HepG2 (cell line): Measurements from ENCODE around the gene STAT4. TPM values are rescaled to one million over a fixed set of nuclear protein-coding genes. Genes with fewer than 3 reads are reported as not detected.

Source experiments
- CBX5 ChIP-seq: sonication (generic); formaldehyde crosslinking; IDR thresholded peaks from 2 replicates; pipeline ENCODE4 v1.4.0; 2020; ENCODE audit warnings: missing genetic modification reagents, borderline replicate concordance
- GTF2F1 ChIP-seq: fragments of 150-350 bp; IDR thresholded peaks from 2 replicates; pipeline ENCODE4 v1.6.1; 2014; ENCODE audit warnings: low read length
- KLF12 ChIP-seq: sonication (generic); formaldehyde crosslinking; IDR thresholded peaks from 2 replicates; pipeline ENCODE4 v1.4.0; 2020; ENCODE audit warnings: missing genetic modification reagents, borderline replicate concordance
- KLF13 ChIP-seq: sonication (generic); formaldehyde crosslinking; IDR thresholded peaks from 2 replicates; pipeline ENCODE4 v1.4.0; 2020; ENCODE audit warnings: mild to moderate bottlenecking, missing genetic modification reagents
- NCOA2 ChIP-seq: sonication (generic); formaldehyde crosslinking; IDR thresholded peaks from 2 replicates; pipeline ENCODE4 v1.8.0; 2022; ENCODE audit warnings: inconsistent platforms
- NFE2 ChIP-seq: sonication (generic); formaldehyde crosslinking; IDR thresholded peaks from 2 replicates; pipeline ENCODE4 v1.4.0; 2020; ENCODE audit warnings: missing genetic modification reagents
- REPIN1 ChIP-seq: sonication (generic); formaldehyde crosslinking; IDR thresholded peaks from 2 replicates; pipeline ENCODE4 v1.8.0; 2022; ENCODE audit warnings: missing genetic modification reagents, low read depth, mild to moderate bottlenecking, borderline replicate concordance
- SUZ12 ChIP-seq: fragments of 150-350 bp; IDR thresholded peaks from 2 replicates; pipeline ENCODE4 v1.6.1; 2014; ENCODE audit warnings: low read depth, low read length
- ZBTB20 ChIP-seq: sonication (generic); formaldehyde crosslinking; IDR thresholded peaks from 2 replicates; pipeline ENCODE4 v1.8.1; 2023; ENCODE audit warnings: missing genetic modification reagents, low read depth, mild to moderate bottlenecking, borderline replicate concordance
- ZNF224 ChIP-seq: sonication (generic); formaldehyde crosslinking; IDR thresholded peaks from 2 replicates; pipeline ENCODE4 v1.5.0; 2020; ENCODE audit warnings: mild to moderate bottlenecking, missing genetic modification reagents
- polyA plus RNA-seq, 8 experiments: library from polyadenylated mRNA; depleted of rRNA in 3 of 8; stranded (reverse) in 7 of 8; unstranded in 1 of 8; fragments of >200 nt; fragmentation: Illumina TruSeq in 4 of 8; extraction: Trizol in 4 of 8; gene quantifications; 2 replicates each; pipeline versions ENCODE4 v1.2.1 to v1.2.3, GENCODE V29; 2011 to 2016; ENCODE audit warnings: low read depth in 4 of 8, missing spikeins in 1 of 8, mixed read lengths in 1 of 8; ENCODE audit not compliant: insufficient read depth in 1 of 8
- total RNA-seq, 5 experiments: library from RNA; depleted of rRNA; stranded (reverse); fragments of >200 nt; fragmentation: Illumina TruSeq; extraction: Trizol; gene quantifications; 2 replicates each; pipeline ENCODE4 v1.2.3, GENCODE V29; 2016; ENCODE audit warnings: low read depth in 1 of 5
- TF ChIP-seq, protein P1 (sequence below): sonication (generic); formaldehyde crosslinking; IDR thresholded peaks from 2 replicates; pipeline ENCODE4 v1.4.0; 2020; ENCODE audit warnings: mild to moderate bottlenecking, missing genetic modification reagents
- TF ChIP-seq, protein P2 (sequence below): sonication (generic); formaldehyde crosslinking; IDR thresholded peaks from 2 replicates; pipeline ENCODE4 v1.9.0; 2021; ENCODE audit warnings: missing genetic modification reagents, borderline replicate concordance
- TF ChIP-seq, protein P3 (sequence below): sonication (generic); formaldehyde crosslinking; IDR thresholded peaks from 2 replicates; pipeline ENCODE4 v1.8.1; 2023; ENCODE audit warnings: mild to moderate bottlenecking, inconsistent platforms, moderate library complexity, missing genetic modification reagents, borderline replicate concordance
- TF ChIP-seq, protein P4 (sequence below): sonication (generic); formaldehyde crosslinking; IDR thresholded peaks from 2 replicates; pipeline ENCODE4 v1.5.1; 2020; ENCODE audit warnings: missing genetic modification reagents, mild to moderate bottlenecking, borderline replicate concordance

The STAT4 gene
- total and polyA plus RNA-seq, 2 of the 13 experiments (the other 11 are each of a cell fraction or from before 2014, with no cell fraction given), result 0.37 TPM; not detected in 1

DNA sequence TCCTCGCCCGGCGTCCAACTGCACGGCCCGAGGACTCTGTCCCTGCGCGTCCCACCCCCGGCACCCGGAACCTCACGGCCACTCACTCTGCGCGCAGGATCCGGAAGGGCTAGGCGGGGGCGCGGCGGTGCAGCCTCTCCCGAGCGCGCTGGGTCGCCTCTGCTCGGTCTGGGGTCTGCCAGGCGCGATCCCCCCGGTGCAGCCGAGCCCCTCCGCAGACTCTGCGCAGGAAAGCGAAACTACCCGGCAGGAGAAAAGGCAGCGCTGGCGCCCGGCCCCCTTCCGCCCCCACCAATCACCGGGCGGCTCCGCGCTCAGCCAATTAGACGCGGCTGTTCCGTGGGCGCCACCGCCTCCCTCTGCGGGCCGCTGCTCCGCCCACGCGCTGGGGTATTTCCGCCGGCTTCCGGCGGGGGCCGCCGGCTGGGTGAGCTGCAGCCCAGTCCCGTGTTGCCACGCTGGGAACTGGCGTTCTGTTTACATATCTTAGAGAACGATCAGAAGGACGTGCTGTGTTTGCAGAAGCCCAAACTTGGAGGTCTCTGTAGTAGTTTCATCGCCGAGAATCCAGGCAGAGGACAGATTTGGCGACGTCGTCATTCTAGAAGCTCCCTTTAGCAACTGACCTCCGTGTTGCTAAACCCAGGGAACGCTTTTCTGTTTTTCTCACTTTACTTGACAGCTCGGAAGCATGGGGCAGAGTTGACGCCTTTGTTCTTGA lies 136.7 kb downstream of the STAT4 start, which contains the start of gene STAT1 (continued):
- TF ChIP-seq, protein P1, sequence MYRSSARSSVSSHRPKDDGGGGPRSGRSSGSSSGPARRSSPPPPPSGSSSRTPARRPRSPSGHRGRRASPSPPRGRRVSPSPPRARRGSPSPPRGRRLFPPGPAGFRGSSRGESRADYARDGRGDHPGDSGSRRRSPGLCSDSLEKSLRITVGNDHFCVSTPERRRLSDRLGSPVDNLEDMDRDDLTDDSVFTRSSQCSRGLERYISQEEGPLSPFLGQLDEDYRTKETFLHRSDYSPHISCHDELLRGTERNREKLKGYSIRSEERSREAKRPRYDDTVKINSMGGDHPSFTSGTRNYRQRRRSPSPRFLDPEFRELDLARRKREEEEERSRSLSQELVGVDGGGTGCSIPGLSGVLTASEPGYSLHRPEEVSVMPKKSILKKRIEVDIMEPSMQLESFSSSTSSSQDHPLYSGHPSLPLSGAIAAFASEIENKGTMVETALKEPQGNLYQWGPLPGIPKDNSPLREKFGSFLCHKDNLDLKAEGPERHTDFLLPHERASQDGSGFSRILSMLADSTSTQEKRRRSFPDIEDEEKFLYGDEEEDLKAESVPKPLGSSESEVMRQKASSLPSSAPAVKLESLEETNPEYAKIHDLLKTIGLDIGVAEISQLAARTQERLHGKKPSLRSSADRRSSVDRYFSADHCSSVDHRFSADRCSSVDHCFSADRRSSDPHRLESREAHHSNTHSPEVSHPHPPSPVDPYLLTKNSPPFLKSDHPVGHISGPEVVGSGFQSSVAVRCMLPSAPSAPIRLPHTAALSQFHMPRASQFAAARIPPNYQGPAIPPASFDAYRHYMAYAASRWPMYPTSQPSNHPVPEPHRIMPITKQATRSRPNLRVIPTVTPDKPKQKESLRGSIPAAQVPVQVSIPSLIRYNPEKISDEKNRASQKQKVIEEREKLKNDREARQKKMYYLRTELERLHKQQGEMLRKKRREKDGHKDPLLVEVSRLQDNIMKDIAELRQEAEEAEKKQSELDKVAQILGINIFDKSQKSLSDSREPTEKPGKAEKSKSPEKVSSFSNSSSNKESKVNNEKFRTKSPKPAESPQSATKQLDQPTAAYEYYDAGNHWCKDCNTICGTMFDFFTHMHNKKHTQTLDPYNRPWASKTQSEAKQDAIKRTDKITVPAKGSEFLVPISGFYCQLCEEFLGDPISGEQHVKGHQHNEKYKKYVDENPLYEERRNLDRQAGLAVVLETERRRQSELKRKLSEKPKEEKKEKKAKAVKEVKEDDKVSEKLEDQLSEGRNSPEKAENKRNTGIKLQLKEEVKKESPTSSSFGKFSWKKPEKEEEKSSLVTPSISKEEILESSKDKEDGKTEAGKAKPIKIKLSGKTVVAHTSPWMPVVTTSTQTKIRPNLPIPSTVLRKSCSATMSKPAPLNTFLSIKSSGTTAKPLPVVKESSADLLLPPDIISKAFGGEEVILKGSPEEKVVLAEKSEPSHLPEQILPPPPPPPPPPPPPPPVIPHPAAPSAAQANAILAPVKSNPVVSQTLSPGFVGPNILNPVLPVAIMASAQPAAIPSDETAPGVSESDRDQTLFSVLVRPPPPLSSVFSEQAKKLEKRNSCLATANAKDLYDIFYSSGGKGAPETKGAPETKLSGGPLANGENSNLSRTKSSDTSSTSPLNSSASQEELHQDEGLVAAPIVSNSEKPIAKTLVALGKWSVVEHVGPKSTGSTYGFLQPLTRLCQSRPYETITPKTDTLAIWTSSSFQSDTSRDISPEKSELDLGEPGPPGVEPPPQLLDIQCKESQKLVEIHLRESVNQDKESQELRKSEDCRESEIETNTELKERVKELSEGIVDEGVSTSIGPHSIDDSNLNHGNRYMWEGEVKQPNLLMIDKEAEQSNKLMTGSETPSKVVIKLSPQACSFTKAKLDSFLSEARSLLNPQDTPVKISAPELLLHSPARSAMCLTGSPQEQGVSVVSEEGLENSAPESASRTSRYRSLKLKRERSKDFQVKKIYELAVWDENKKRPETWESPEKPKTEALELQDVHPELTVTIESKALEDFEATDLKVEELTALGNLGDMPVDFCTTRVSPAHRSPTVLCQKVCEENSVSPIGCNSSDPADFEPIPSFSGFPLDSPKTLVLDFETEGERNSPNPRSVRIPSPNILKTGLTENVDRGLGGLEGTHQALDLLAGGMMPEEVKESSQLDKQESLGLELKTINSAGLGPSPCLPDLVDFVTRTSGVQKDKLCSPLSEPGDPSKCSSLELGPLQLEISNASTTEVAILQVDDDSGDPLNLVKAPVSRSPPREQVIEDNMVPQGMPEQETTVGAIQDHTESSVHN (CRISPR knock-in tag), result peak; percentile 87; the same call in 1 of the 2 replicates
- TF ChIP-seq REPIN1, result peak; percentile 97
- TF ChIP-seq ZNF224, result peak; percentile 31; the same call in 1 of the 2 replicates
- TF ChIP-seq SUZ12, result no peak
- 0 out of 2 replicates have a peak, but pooled peaks have one; percentile 50 for TF ChIP-seq KLF13 (CRISPR knock-in tag)
- TF ChIP-seq GTF2F1, result peak; percentile 54; the same call in 1 of the 2 replicates
- TF ChIP-seq ZBTB20 (CRISPR knock-in tag), result peak; percentile 56; the same call in 1 of the 2 replicates
- TF ChIP-seq NFE2 (CRISPR knock-in tag), result no peak
- TF ChIP-seq, protein P2, sequence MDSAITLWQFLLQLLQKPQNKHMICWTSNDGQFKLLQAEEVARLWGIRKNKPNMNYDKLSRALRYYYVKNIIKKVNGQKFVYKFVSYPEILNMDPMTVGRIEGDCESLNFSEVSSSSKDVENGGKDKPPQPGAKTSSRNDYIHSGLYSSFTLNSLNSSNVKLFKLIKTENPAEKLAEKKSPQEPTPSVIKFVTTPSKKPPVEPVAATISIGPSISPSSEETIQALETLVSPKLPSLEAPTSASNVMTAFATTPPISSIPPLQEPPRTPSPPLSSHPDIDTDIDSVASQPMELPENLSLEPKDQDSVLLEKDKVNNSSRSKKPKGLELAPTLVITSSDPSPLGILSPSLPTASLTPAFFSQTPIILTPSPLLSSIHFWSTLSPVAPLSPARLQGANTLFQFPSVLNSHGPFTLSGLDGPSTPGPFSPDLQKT, result no peak
- TF ChIP-seq KLF12 (CRISPR knock-in tag), result peak; percentile 55; the same call in 1 of the 2 replicates
- TF ChIP-seq CBX5 (CRISPR knock-in tag), result peak; percentile 35; the same call in 1 of the 2 replicates
- TF ChIP-seq, protein P3, sequence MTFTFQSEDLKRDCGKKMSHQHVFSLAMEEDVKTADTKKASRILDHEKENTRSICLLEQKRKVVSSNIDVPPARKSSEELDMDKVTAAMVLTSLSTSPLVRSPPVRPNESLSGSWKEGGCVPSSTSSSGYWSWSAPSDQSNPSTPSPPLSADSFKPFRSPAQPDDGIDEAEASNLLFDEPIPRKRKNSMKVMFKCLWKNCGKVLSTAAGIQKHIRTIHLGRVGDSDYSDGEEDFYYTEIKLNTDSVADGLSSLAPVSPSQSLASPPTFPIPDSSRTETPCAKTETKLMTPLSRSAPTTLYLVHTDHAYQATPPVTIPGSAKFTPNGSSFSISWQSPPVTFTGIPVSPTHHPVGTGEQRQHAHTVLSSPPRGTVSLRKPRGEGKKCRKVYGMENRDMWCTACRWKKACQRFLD (CRISPR knock-in tag), result no peak; the same call in 1 of the 2 replicates
- TF ChIP-seq, protein P4, sequence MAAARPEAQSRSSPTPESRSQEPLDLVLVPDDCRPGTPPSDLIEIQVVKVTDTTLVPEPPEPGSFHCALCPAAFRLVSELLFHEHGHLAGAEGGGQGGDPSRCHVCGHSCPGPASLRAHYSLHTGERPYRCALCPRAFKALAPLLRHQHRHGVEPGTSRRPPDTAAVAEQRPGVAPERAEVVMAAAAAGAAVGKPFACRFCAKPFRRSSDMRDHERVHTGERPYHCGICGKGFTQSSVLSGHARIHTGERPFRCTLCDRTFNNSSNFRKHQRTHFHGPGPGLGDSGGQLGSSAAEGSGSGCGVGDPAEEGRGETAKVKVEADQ, result peak; percentile 96
- TF ChIP-seq NCOA2, result peak; percentile 84
